HFFc6 (cell line): ENCODE data around the gene PRELP. TPM values are rescaled to one million over a fixed set of nuclear protein-coding genes. Genes with fewer than 3 reads are reported as not detected.
"Not testable (repeated sequence)": the region's sequence is repeated elsewhere in the genome, so short reads cannot be mapped to it uniquely, and the experiment has no call there.

Experiments
- DNase-seq: peaks from one replicate; pipeline ENCODE4 v3.0.0-alpha.2; 2018
- H3K27ac Mint-ChIP-seq: 2 replicates; pipeline ENCODE4 v1.8.0; 2020; ENCODE audit warnings: mild to moderate bottlenecking, mixed read lengths
- H3K27me3 Mint-ChIP-seq: 2 replicates; pipeline ENCODE4 v1.8.0; 2021; ENCODE audit warnings: mild to moderate bottlenecking, moderate library complexity, mixed read lengths; ENCODE audit not compliant: insufficient read depth
- H3K36me3 Mint-ChIP-seq: 2 replicates; pipeline ENCODE4 v1.8.0; 2021; ENCODE audit warnings: low read depth, mixed read lengths
- H3K4me1 Mint-ChIP-seq: 2 replicates; pipeline ENCODE4 v1.8.0; 2020; ENCODE audit warnings: low read depth, mixed read lengths
- H3K4me3 Mint-ChIP-seq: 2 replicates; pipeline ENCODE4 v1.8.0; 2020; ENCODE audit warnings: mild to moderate bottlenecking, moderate library complexity, mixed read lengths
- H3K9me3 Mint-ChIP-seq: 2 replicates; pipeline ENCODE4 v1.8.0; 2020; ENCODE audit warnings: mild to moderate bottlenecking, mixed read lengths
- total RNA-seq, 6 experiments: library from RNA; stranded (reverse); fragmentation: NEBNext Ultra II Directional; extraction: Animal tissue kit (Norgen Biotek cat#: 25700); gene quantifications; 2 replicates in 1 of 6; 3 replicates in 5 of 6; pipeline ENCODE4 v1.2.3, GENCODE V29; 2021
- TF ChIP-seq, protein P1 (sequence below): fragments of 200-600 bp; sonication (generic); IDR thresholded peaks from 2 replicates; pipeline ENCODE4 v1.5.0; 2021; ENCODE audit warnings: antibody characterized with exemption, mild to moderate bottlenecking

Gene PRELP
- total RNA-seq, 6 experiments from 2014 or later, result 0.59 to 0.81 (median 0.70) TPM

DNA sequence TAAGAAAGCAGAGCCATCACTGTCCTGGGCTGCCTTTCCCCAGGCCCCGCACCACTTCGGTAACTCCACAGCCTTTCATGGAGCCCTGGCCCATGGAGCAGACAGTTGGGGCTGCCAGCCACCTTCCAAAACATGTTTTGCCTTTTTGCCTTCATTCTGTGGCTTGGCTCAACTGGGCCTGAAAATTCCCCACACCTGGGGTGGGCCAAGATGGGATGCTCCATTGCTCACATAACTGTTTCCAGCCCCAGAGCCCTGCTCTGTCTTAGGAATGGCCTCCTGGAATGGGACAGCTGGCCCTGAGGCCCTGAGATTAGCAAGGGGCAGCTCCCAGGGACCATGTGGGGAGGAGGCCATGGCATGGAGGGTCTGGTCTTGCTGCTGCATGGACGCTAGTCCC, 10.9 kb upstream of the PRELP start:
- Mint-ChIP-seq H3K27me3 (no peaks in the 10 kb centered on the region; the same call in none of the 2 replicates), H3K36me3 (no peaks in the 10 kb centered on the region), H3K4me1 (peaks cover 50% of the 10 kb centered on the region), H3K27ac (no peak overlapping the region), H3K4me3 (no peak overlapping the region), H3K9me3 (no peaks in the 10 kb centered on the region)
- TF ChIP-seq, protein P1, sequence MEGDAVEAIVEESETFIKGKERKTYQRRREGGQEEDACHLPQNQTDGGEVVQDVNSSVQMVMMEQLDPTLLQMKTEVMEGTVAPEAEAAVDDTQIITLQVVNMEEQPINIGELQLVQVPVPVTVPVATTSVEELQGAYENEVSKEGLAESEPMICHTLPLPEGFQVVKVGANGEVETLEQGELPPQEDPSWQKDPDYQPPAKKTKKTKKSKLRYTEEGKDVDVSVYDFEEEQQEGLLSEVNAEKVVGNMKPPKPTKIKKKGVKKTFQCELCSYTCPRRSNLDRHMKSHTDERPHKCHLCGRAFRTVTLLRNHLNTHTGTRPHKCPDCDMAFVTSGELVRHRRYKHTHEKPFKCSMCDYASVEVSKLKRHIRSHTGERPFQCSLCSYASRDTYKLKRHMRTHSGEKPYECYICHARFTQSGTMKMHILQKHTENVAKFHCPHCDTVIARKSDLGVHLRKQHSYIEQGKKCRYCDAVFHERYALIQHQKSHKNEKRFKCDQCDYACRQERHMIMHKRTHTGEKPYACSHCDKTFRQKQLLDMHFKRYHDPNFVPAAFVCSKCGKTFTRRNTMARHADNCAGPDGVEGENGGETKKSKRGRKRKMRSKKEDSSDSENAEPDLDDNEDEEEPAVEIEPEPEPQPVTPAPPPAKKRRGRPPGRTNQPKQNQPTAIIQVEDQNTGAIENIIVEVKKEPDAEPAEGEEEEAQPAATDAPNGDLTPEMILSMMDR, result no peak
- no peak for DNase-seq

DNA sequence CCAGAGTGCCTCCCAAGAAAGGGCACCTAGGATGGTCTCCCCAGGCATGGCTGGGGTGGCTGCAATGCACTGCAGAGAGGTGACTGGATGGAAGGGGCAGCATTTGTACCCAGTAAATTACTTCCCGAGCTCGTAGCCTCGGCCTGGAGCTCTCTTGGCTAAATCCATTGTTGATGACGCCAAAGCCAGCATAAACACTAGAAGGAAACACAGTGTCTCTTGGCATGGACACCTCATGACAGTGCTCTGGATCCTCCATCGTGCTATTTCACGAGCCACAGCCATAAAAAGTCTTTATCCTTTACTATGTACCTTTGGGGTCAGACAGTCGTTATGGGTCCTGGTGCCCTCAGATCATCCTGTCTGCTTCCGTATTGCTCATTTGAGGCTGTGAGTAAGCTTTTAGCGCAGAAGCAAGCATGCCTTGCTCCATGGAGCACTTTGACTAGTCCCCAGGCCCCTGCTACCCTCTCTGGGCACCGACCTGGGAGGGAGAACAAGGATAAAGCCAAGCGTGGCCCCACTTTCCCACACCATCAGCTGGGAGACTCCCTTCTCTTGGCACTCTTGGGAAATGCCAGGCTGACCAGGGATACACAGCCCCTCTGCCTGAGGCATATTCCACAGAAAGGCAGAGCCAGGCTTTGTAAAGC, 10.3 kb upstream of the PRELP start:
- Mint-ChIP-seq H3K9me3 (no peaks in the 10 kb centered on the region), H3K36me3 (no peaks in the 10 kb centered on the region), H3K27ac (no peak overlapping the region), H3K27me3 (no peaks in the 10 kb centered on the region; the same call in none of the 2 replicates), H3K4me1 (peaks cover 50% of the 10 kb centered on the region), H3K4me3 (no peak overlapping the region)
- TF ChIP-seq, protein P1, result no peak
- no peak for DNase-seq

DNA sequence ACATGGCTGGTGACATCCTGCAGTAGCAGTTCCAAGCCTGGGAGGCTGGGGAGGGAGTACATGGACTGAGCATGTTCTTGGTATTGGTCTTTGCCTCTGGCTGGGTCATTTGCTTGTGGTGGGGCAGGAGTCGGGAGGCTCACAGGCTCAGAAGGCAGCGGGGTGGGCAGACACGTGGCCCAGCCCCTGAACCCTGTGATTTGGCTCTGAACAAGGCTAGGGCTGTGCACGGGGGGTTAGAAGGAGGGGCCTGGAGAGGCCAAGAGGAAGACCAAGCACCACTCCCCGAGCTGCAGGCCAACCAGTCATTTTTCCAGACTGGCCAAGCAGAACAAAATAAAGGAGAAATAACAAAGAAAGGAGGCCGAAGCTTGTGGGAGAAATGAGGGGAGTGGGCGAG, 9.7 kb upstream of the PRELP start:
- H3K27ac Mint-ChIP-seq, result no peak overlapping the region
- H3K4me3 Mint-ChIP-seq, result no peak overlapping the region
- no peaks in the 10 kb centered on the region; the same call in none of the 2 replicates for H3K27me3 Mint-ChIP-seq
- TF ChIP-seq, protein P1, result no peak
- H3K36me3 Mint-ChIP-seq, result no peaks in the 10 kb centered on the region
- no peak for DNase-seq
- H3K9me3 Mint-ChIP-seq, result no peaks in the 10 kb centered on the region
- H3K4me1 Mint-ChIP-seq, result peaks cover 50% of the 10 kb centered on the region

DNA sequence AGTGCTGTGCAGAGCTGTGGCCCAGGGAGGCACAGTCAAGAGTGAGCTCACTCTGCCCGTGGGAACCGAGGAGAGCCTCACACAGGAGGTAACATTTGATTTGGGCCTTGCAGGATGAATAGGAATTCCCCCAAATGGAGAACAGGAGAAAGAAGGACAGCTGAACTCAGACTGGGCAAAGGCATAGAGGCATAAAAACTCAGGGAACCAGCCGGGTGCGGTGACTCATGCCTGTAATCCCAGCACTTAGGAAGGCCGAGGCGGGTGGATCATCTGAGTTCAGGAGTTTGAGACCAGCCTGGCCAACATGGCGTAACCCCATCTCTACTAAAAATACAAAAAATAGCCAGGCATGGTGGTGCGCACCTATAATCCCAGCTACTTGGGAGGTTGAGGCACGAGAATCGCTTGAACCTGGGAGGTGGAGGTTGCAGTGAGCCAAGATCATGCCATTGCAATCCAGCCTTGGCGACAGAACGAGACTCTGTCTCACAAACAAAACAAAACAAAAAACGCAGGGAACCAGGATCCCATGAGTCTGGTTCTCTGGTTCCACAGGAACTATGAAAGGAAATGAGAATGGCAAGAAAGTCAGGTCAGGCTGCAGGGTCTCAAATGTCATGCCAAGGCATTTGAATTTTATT, 8.6 kb upstream of the PRELP start:
- not testable (repeated sequence) for H3K27ac Mint-ChIP-seq, H3K27me3 Mint-ChIP-seq, H3K9me3 Mint-ChIP-seq, DNase-seq, H3K36me3 Mint-ChIP-seq, H3K4me3 Mint-ChIP-seq
- peaks cover 50% of the 10 kb centered on the region for H3K4me1 Mint-ChIP-seq

DNA sequence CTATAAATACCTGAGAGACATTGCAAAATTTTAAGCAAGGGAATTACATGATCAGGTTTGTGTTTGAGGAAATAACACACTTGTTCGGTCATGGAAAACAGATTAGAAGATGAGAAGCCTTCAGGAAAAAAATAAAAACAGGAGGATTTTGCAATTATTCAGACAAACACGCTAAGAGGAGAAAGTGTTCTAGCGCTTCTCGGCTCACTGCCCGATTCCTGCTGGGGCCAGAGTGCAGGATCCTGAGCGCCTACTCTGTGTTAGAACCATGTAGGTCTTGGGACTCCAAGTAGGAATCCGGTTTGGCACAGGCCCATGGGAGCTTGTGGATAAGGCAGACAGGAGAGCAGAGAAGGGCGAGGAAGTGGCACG, 8.1 kb upstream of the PRELP start:
- DNase-seq, result no peak
- TF ChIP-seq, protein P1, result no peak
- peaks cover 45% of the 10 kb centered on the region for H3K4me1 Mint-ChIP-seq
- H3K27me3 Mint-ChIP-seq, result peaks cover 4% of the 10 kb centered on the region
- no peak overlapping the region for H3K27ac Mint-ChIP-seq
- no peaks in the 10 kb centered on the region for H3K36me3 Mint-ChIP-seq
- no peaks in the 10 kb centered on the region for H3K9me3 Mint-ChIP-seq
- no peak overlapping the region for H3K4me3 Mint-ChIP-seq

DNA sequence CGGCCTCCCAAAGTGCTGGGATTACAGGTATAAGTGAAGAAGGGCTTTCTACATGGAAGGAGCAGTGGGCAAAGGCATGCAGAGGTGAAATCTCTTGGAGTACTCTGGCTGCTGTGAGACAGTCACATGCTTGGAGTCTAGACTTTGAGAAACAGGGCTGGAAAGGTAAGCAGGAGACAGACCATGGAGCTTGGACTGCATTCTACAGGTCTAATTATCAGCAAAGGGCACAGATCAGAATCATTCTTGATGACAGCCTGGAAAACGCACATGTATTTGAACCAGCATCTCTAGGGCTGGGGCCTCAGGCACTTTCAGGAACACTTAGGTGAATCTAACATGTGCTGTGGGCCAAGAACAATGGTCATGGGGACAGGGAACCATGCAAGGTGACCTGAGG, 7.3 kb upstream of the PRELP start:
- no peak for DNase-seq
- no peak overlapping the region for H3K27ac Mint-ChIP-seq
- no peaks in the 10 kb centered on the region for H3K9me3 Mint-ChIP-seq
- no peaks in the 10 kb centered on the region for H3K36me3 Mint-ChIP-seq
- H3K4me1 Mint-ChIP-seq, result peaks cover 38% of the 10 kb centered on the region
- peaks cover 8% of the 10 kb centered on the region for H3K27me3 Mint-ChIP-seq
- TF ChIP-seq, protein P1, result no peak
- no peak overlapping the region for H3K4me3 Mint-ChIP-seq
